Measurements from ENCODE around the gene CRYBB2.

The CRYBB2 gene

GRCh38 chr22:25206998-25207397 lies 12.4 kb upstream of the CRYBB2 start:
- no peaks in the 10 kb centered on the region for H3K9me3 ChIP-seq (ENCODE audit: severe bottlenecking)
- H3K4me3 ChIP-seq (ENCODE audit: low read depth, low read length), result no peak overlapping the region
- H3K27ac ChIP-seq, result no peak overlapping the region
- H3K36me3 ChIP-seq, result no peaks in the 10 kb centered on the region
- no peak for DNase-seq
- TF ChIP-seq CTCF (IDR thresholded peaks at IDR 0.05; ENCODE audit: low read depth, low read length), result no peak
- no peaks in the 10 kb centered on the region for H3K27me3 ChIP-seq (ENCODE audit: insufficient read depth, low read depth, severe bottlenecking)

- H3K36me3 ChIP-seq, result no peaks in the 10 kb centered on the region
- H3K27me3 ChIP-seq (ENCODE audit: insufficient read depth, low read depth, severe bottlenecking), result no peaks in the 10 kb centered on the region
- H3K4me3 ChIP-seq (ENCODE audit: low read depth, low read length), result no peak overlapping the region
- no peak for DNase-seq
- H3K27ac ChIP-seq, result no peak overlapping the region
- no peaks in the 10 kb centered on the region for H3K9me3 ChIP-seq (ENCODE audit: severe bottlenecking)
- no peak for TF ChIP-seq CTCF (IDR thresholded peaks at IDR 0.05; ENCODE audit: low read depth, low read length)
Measured at GRCh38 chr22:25207553-25208157, 11.8 kb upstream of the CRYBB2 start.

GRCh38 chr22:25208328-25208727 lies 11.1 kb upstream of the CRYBB2 start:
- no peaks in the 10 kb centered on the region for H3K27me3 ChIP-seq (ENCODE audit: insufficient read depth, low read depth, severe bottlenecking)
- H3K4me3 ChIP-seq (ENCODE audit: low read depth, low read length), result no peak overlapping the region
- no peak overlapping the region for H3K27ac ChIP-seq
- DNase-seq, result no peak
- TF ChIP-seq CTCF (IDR thresholded peaks at IDR 0.05; ENCODE audit: low read depth, low read length), result no peak
- no peaks in the 10 kb centered on the region for H3K9me3 ChIP-seq (ENCODE audit: severe bottlenecking)
- H3K36me3 ChIP-seq, result no peaks in the 10 kb centered on the region

- Histone ChIP-seq H3K4me3 (ENCODE audit: low read depth, low read length) (no peak overlapping the region), H3K9me3 (ENCODE audit: severe bottlenecking) (no peaks in the 10 kb centered on the region), H3K27me3 (ENCODE audit: insufficient read depth, low read depth, severe bottlenecking) (no peaks in the 10 kb centered on the region), H3K27ac (no peak overlapping the region), H3K36me3 (no peaks in the 10 kb centered on the region)
- no peak for TF ChIP-seq CTCF (IDR thresholded peaks at IDR 0.05; ENCODE audit: low read depth, low read length)
- no peak for DNase-seq
Measured at GRCh38 chr22:25208743-25209505, 10.5 kb upstream of the CRYBB2 start.

GRCh38 chr22:25210793-25211192 lies 8.6 kb upstream of the CRYBB2 start:
- TF ChIP-seq CTCF (IDR thresholded peaks at IDR 0.05; ENCODE audit: low read depth, low read length), result no peak
- no peak overlapping the region for H3K27ac ChIP-seq
- H3K4me3 ChIP-seq (ENCODE audit: low read depth, low read length), result no peak overlapping the region
- no peaks in the 10 kb centered on the region for H3K36me3 ChIP-seq
- H3K9me3 ChIP-seq (ENCODE audit: severe bottlenecking), result no peaks in the 10 kb centered on the region
- no peak for DNase-seq
- no peaks in the 10 kb centered on the region for H3K27me3 ChIP-seq (ENCODE audit: insufficient read depth, low read depth, severe bottlenecking)
